ENCODE measurements around the gene INPP4B. TPM values are rescaled to one million over a fixed set of nuclear protein-coding genes. Genes with fewer than 3 reads are reported as not detected.

The INPP4B gene
- total RNA-seq, 1 experiment from 2014 or later = 114 TPM

GRCh38 chr4:142101401-142101800, 744.7 kb downstream of the INPP4B start:
- Mint-ChIP-seq H3K9me3 (ENCODE audit: low read depth, unreplicated experiment) (peaks cover 5% of the 10 kb centered on the region), H3K27ac (ENCODE audit: unreplicated experiment) (no peak overlapping the region), H3K4me1 (ENCODE audit: low read depth, unreplicated experiment) (peaks cover 18% of the 10 kb centered on the region), H3K27me3 (ENCODE audit: unreplicated experiment) (no peaks in the 10 kb centered on the region), H3K36me3 (ENCODE audit: insufficient read depth, unreplicated experiment) (peaks cover 5% of the 10 kb centered on the region), H3K4me3 (ENCODE audit: low read depth, unreplicated experiment) (no peak overlapping the region)
- no TSS peak for BruUV-seq (replicated peaks)
- DNase-seq = no peak
- TF ChIP-seq CTCF (IDR thresholded peaks at IDR 0.05; ENCODE audit: unreplicated experiment) = no peak
- CTCF ChIA-PET = no interaction called here
- intact Hi-C loops (cut with micrococcal nuclease; ENCODE audit: unreplicated experiment) = no loop called here

GRCh38 chr4:142100941-142101340, 745.2 kb downstream of the INPP4B start:
- H3K9me3 Mint-ChIP-seq (ENCODE audit: low read depth, unreplicated experiment) = peaks cover 5% of the 10 kb centered on the region
- BruUV-seq (replicated peaks) = no TSS peak
- H3K36me3 Mint-ChIP-seq (ENCODE audit: insufficient read depth, unreplicated experiment) = peaks cover 10% of the 10 kb centered on the region
- intact Hi-C loops (cut with micrococcal nuclease; ENCODE audit: unreplicated experiment) = no loop called here
- H3K27me3 Mint-ChIP-seq (ENCODE audit: unreplicated experiment) = no peaks in the 10 kb centered on the region
- H3K27ac Mint-ChIP-seq (ENCODE audit: unreplicated experiment) = no peak overlapping the region
- H3K4me1 Mint-ChIP-seq (ENCODE audit: low read depth, unreplicated experiment) = peaks cover 23% of the 10 kb centered on the region
- no peak for TF ChIP-seq CTCF (IDR thresholded peaks at IDR 0.05; ENCODE audit: unreplicated experiment)
- DNase-seq = no peak
- H3K4me3 Mint-ChIP-seq (ENCODE audit: low read depth, unreplicated experiment) = no peak overlapping the region
- CTCF ChIA-PET = no interaction called here

GRCh38 chr4:142098900-142099545, 747.1 kb downstream of the INPP4B start:
- H3K27me3 Mint-ChIP-seq (ENCODE audit: unreplicated experiment) = no peaks in the 10 kb centered on the region
- H3K36me3 Mint-ChIP-seq (ENCODE audit: insufficient read depth, unreplicated experiment) = peaks cover 17% of the 10 kb centered on the region
- H3K9me3 Mint-ChIP-seq (ENCODE audit: low read depth, unreplicated experiment) = peaks cover 5% of the 10 kb centered on the region
- no TSS peak for BruUV-seq (replicated peaks)
- peaks cover 36% of the 10 kb centered on the region for H3K4me1 Mint-ChIP-seq (ENCODE audit: low read depth, unreplicated experiment)
- DNase-seq = no peak
- no peak for TF ChIP-seq CTCF (IDR thresholded peaks at IDR 0.05; ENCODE audit: unreplicated experiment)
- CTCF ChIA-PET = no interaction called here
- H3K27ac Mint-ChIP-seq (ENCODE audit: unreplicated experiment) = peak overlapping the region; percentile 45
- H3K4me3 Mint-ChIP-seq (ENCODE audit: low read depth, unreplicated experiment) = no peak overlapping the region
- intact Hi-C loops (cut with micrococcal nuclease; ENCODE audit: unreplicated experiment) = loop anchor here (5.0 to 10.0 kb wide), 2 partner anchors 234 to 752 kb away; no protein-coding TSS in a partner anchor

DNA sequence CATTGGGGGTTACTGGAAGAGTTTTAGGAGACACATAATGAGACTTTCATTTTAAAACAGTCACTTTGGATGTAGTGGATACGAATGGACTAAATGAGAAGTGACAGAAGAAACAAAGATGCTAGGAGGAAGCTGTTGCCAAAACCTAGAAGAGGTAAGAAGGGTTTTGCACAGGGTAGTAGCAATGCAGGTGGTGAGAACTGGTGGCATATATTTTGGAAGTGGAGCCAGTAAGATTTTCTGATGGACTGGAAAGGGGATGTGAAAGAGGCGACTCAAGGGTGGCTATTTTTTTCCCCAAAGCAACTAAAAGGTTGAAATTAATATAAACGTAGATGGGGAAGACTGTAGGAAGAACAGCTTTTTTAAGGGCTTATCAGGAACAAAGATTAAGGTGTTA, 747.7 kb downstream of the INPP4B start:
- no peak overlapping the region for H3K4me3 Mint-ChIP-seq (ENCODE audit: low read depth, unreplicated experiment)
- H3K27me3 Mint-ChIP-seq (ENCODE audit: unreplicated experiment) = no peaks in the 10 kb centered on the region
- peaks cover 5% of the 10 kb centered on the region for H3K9me3 Mint-ChIP-seq (ENCODE audit: low read depth, unreplicated experiment)
- no TSS peak for BruUV-seq (replicated peaks)
- peaks cover 17% of the 10 kb centered on the region for H3K36me3 Mint-ChIP-seq (ENCODE audit: insufficient read depth, unreplicated experiment)
- H3K4me1 Mint-ChIP-seq (ENCODE audit: low read depth, unreplicated experiment) = peaks cover 36% of the 10 kb centered on the region
- intact Hi-C loops (cut with micrococcal nuclease; ENCODE audit: unreplicated experiment) = loop anchor here (5.0 to 10.0 kb wide), 2 partner anchors 234 to 751 kb away; no protein-coding TSS in a partner anchor
- no peak for TF ChIP-seq CTCF (IDR thresholded peaks at IDR 0.05; ENCODE audit: unreplicated experiment)
- no peak for DNase-seq
- peak overlapping the region; percentile 45 for H3K27ac Mint-ChIP-seq (ENCODE audit: unreplicated experiment)
- CTCF ChIA-PET = no interaction called here
